22Rv1 (cell line): ENCODE measurements around the gene DHRS11.

Experiments used
- H3K27ac ChIP-seq: fragments of 450-650 bp; 2 replicates; pipeline ENCODE4 v1.5.1; 2017
- CTCF ChIP-seq: fragments of 450-650 bp; IDR thresholded peaks from 2 replicates; pipeline ENCODE4 v1.5.1; 2017; ENCODE audit warnings: mild to moderate bottlenecking
- ZFX ChIP-seq: fragments of 450-650 bp; IDR thresholded peaks from 2 replicates; pipeline ENCODE4 v1.6.1; 2017; ENCODE audit warnings: antibody characterized with exemption, borderline replicate concordance

The DHRS11 gene

GRCh38 chr17:36616061-36617029, 24.7 kb downstream of the DHRS11 start:
- TF ChIP-seq ZFX = no peak
- TF ChIP-seq CTCF = no peak
- no peak overlapping the region for H3K27ac ChIP-seq

DNA sequence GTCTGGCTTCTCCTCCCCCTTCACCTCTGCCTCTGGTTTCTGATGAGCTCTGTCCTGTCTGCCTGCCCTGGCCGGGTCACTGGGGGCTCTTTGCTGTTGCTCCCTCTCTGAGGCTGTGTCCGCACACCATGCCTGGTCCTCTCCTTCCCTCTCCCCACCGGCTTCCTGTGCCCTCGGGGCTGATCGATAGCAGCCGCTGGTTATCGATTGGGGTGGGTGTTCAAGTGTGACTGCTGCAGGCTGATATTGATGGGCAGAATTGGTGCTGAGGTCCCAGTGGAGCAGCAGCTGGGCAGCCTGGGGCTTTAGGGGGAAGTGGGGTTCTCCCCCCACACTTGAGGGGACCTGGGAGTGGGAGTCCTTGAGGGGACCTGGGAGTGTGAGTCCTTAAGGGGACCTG, 26.1 kb downstream of the DHRS11 start:
- H3K27ac ChIP-seq = no peak overlapping the region
- TF ChIP-seq CTCF = no peak
- TF ChIP-seq ZFX = no peak

- no peak for TF ChIP-seq CTCF
- TF ChIP-seq ZFX = no peak
Observed at GRCh38 chr17:36623281-36623680, 31.6 kb downstream of the DHRS11 start.

DNA sequence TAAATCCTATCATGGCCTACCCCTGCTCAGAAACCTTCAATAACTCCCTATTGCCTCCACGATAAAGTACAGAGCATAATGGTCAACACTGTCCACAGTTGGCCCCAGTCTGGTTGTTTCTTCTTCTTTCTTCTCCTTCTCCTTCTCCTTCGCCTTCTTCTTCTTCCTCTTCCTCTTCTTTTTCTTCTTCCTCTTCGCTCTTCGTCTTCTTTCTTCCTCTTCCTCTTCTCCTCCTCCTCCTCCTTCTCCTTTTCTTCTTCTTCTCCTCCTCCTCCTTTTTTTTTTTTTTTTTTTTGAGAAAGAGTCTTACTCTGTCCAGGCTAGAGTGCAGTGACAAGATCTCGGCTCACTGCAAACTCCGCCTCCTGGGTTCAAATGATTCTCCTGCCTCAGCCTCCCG, 33.5 kb downstream of the DHRS11 start:
- H3K27ac ChIP-seq = no peak overlapping the region
- TF ChIP-seq CTCF = no peak
- TF ChIP-seq ZFX = no peak

More at GRCh38 chr17:36623281-36623680, 31.6 kb downstream of the DHRS11 start:
- H3K27ac ChIP-seq = no peak overlapping the region

DNA sequence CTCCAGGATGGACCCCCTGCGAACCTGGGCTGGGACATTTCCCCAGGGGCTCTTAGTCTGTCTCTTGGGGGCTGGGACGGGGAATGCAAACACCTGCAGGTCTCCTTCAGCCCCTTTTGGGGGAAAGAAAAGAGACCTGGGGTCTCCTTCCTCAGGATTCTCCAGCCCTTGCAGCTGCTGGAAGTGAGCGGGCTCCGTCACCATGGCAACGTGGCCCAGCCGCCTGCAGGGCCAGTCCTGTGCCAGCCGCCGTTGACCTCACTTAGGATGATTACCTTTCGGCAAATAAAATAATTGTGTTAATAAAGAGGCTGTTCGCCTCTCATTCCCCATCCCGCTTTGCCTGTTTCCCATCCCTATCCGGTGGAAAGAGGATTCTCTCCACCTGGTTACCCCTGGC, 35.4 kb downstream of the DHRS11 start:
- H3K27ac ChIP-seq = no peak overlapping the region
- no peak for TF ChIP-seq ZFX
- no peak for TF ChIP-seq CTCF

GRCh38 chr17:36628576-36628975, 36.9 kb downstream of the DHRS11 start:
- TF ChIP-seq CTCF (no peak), ZFX (no peak)
- no peak overlapping the region for H3K27ac ChIP-seq

DNA sequence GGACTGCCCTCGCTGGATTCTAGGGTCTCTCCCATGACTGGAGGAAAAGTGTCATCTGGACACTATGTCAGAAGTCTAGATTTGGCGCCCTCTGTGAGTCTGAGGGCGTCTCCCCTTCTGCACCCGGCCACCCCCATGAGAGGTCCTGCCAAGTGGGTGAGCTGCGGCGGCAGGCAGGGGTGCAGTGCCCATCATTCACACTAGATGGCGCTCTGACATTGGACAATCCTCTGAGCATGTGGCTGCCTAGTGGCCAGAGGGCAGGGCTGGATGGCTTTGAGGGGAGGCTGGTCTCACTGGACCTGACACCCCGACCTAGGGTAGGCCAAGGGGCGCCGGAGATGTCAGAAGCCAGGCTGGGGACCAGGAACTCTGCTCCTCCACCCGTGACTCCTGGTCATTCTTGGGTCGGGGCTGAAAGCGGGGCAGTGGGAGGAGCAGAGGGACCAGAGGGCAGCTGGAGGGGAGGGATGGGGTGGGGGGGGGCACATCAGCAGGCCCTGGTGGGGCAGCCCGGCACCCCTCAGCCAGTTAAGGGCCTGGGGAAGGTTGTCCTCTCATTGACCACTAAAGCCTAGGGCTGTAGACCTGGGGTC, 37.7 kb downstream of the DHRS11 start:
- no peak for TF ChIP-seq ZFX
- TF ChIP-seq CTCF = peak; percentile 92
- H3K27ac ChIP-seq = no peak overlapping the region
